ENCODE measurements around the gene CATSPERE. TPM values are rescaled to one million over a fixed set of nuclear protein-coding genes. Genes with fewer than 3 reads are reported as not detected.
A peak's percentile ranks its signal among the peaks of the same experiment; 100 is the strongest.

CATSPERE gene
- total and polyA plus RNA-seq, 10 donors: 0.50 to 4.0 (median 1.1) TPM

GRCh38 chr1:244449936-244450508 is 11.1 kb upstream of the CATSPERE start:
- TF ChIP-seq POLR2A (IDR thresholded peaks at IDR 0.05) (no peak), POLR2AphosphoS5 (IDR thresholded peaks at IDR 0.05) (no peak), CTCF (IDR thresholded peaks at IDR 0.05 in 8 of 11, conservative IDR thresholded peaks at IDR 0.05 in 3 of 11) (no peak)
- DNase-seq: no peak
- Histone ChIP-seq H3K9me3 (no peaks in the 10 kb centered on the region), H3K36me3 (peaks cover 0 to 7% (median 0%) of the 10 kb centered on the region in 6 donors), H3K27ac (peak overlapping the region; percentile 50 to 99 (median 97)), H3K4me3 (peak overlapping the region in 7 of 8 donors; percentile 81 to 94 (median 91)), H3K4me1 (peaks cover 41 to 68% (median 64%) of the 10 kb centered on the region in 6 donors), H3K27me3 (replicated peaks in 1 of 7) (no peaks in the 10 kb centered on the region)
- WGBS, 5 donors: 60 to 88% (median 71%) methylated on average over 8 of the region's 8 CpGs
- intact Hi-C loops (cut with DNase I; ENCODE audit: low total_unique reads): no loop called here

- Histone ChIP-seq H3K4me1 (peaks cover 35 to 59% (median 55%) of the 10 kb centered on the region in 6 donors), H3K4me3 (peak overlapping the region; percentile 80 to 94 (median 90)), H3K27ac (peak overlapping the region; percentile 93 to 99 (median 97)), H3K27me3 (replicated peaks in 1 of 7) (no peaks in the 10 kb centered on the region), H3K9me3 (no peaks in the 10 kb centered on the region), H3K36me3 (peaks cover 0 to 7% (median 0%) of the 10 kb centered on the region in 6 donors)
- peak; percentile 93 for DNase-seq
- intact Hi-C loops (cut with DNase I; ENCODE audit: low total_unique reads): no loop called here
- TF ChIP-seq POLR2A (IDR thresholded peaks at IDR 0.05): no peak
- TF ChIP-seq CTCF (IDR thresholded peaks at IDR 0.05 in 8 of 11, conservative IDR thresholded peaks at IDR 0.05 in 3 of 11): no peak
- TF ChIP-seq POLR2AphosphoS5 (IDR thresholded peaks at IDR 0.05): no peak
- WGBS, 5 donors: 0 to 1% (median 0%) methylated on average over 28 to 41 of the region's 41 CpGs
These were observed 10.2 kb upstream of the CATSPERE start for GRCh38 chr1:244450597-244451538.

- H3K36me3 ChIP-seq: peaks cover 0 to 7% (median 0%) of the 10 kb centered on the region in 6 donors
- peak within 1 kb of the TSS; percentile 80 to 94 (median 90) for H3K4me3 ChIP-seq
- DNase-seq: no peak
- H3K9me3 ChIP-seq: no peaks in the 10 kb centered on the region
- intact Hi-C loops (cut with DNase I; ENCODE audit: low total_unique reads): no loop called here
- 0 to 1% (median 0%) methylated on average over 27 to 45 of the region's 45 CpGs for WGBS, 5 donors
- H3K27ac ChIP-seq: peak within 1 kb of the TSS; percentile 93 to 99 (median 97)
- peaks cover 31 to 53% (median 50%) of the 10 kb centered on the region in 6 donors for H3K4me1 ChIP-seq
- no peaks in the 10 kb centered on the region for H3K27me3 ChIP-seq (replicated peaks in 1 of 7)
- TF ChIP-seq POLR2AphosphoS5 (IDR thresholded peaks at IDR 0.05): peak; percentile 97
- peak; percentile 67 to 90 (median 71) for TF ChIP-seq POLR2A (IDR thresholded peaks at IDR 0.05)
- TF ChIP-seq CTCF (IDR thresholded peaks at IDR 0.05 in 8 of 11, conservative IDR thresholded peaks at IDR 0.05 in 3 of 11): no peak
These were observed 9.5 kb upstream of the CATSPERE start, which contains the start of gene ADSS2 for GRCh38 chr1:244451539-244451950. ADSS2 (minus strand) TSS chr1:244451909; CDS start chr1:244451817, 92 bp downstream.
